OCI-LY1 (cell line): ENCODE measurements around the gene YLPM1.
A peak's percentile ranks its signal among the peaks of the same experiment; 100 is the strongest.

Experiments
- H2AFZ ChIP-seq: fragments of 200-600 bp; sonication (generic), shearing (Covaris generic); 2 replicates; pipeline ENCODE4 v1.6.0; 2014; ENCODE audit warnings: antibody characterized with exemption, mild to moderate bottlenecking, low read length
- H3F3A ChIP-seq: fragments of 200-600 bp; sonication (generic), shearing (Covaris generic); 2 replicates; pipeline ENCODE4 v1.6.0; 2014; ENCODE audit warnings: mild to moderate bottlenecking, antibody characterized with exemption, low read length, moderate library complexity; ENCODE audit not compliant: insufficient read depth
- H3K27ac ChIP-seq: fragments of 200-600 bp; sonication (generic); 2 replicates; pipeline ENCODE4 v1.5.1; 2014; ENCODE audit warnings: low read length, mixed run types, mild to moderate bottlenecking, low read depth; ENCODE audit not compliant: poor library complexity, severe bottlenecking
- H3K27me3 ChIP-seq: fragments of 200-600 bp; sonication (generic); 2 replicates; pipeline ENCODE4 v1.6.0; 2014; ENCODE audit warnings: antibody characterized with exemption, mild to moderate bottlenecking, low read length, moderate library complexity; ENCODE audit not compliant: insufficient read depth
- H3K36me3 ChIP-seq: fragments of 200-600 bp; sonication (generic); 2 replicates; pipeline ENCODE4 v1.6.1; 2014; ENCODE audit warnings: mild to moderate bottlenecking, antibody characterized with exemption, low read length, moderate library complexity, mixed read lengths; ENCODE audit not compliant: insufficient read depth
- H3K4me1 ChIP-seq: fragments of 200-600 bp; sonication (generic); 2 replicates; pipeline ENCODE4 v1.5.1; 2014; ENCODE audit warnings: mild to moderate bottlenecking, low read length, moderate library complexity; ENCODE audit not compliant: insufficient read depth, severe bottlenecking
- H3K4me2 ChIP-seq: fragments of 200-600 bp; sonication (generic), shearing (Covaris generic); 2 replicates; pipeline ENCODE4 v1.6.1; 2014; ENCODE audit warnings: low read length
- H3K4me3 ChIP-seq: fragments of 200-600 bp; sonication (generic); 2 replicates; pipeline ENCODE4 v1.5.1; 2014; ENCODE audit warnings: low read length, low read depth, mild to moderate bottlenecking, mixed read lengths; ENCODE audit not compliant: poor library complexity, severe bottlenecking
- H3K79me2 ChIP-seq: fragments of 200-600 bp; shearing (Covaris generic); 2 replicates; pipeline ENCODE4 v1.6.1; 2016; ENCODE audit warnings: mixed run types, low read length, mixed read lengths; ENCODE audit not compliant: insufficient read depth
- H3K9ac ChIP-seq: fragments of 200-600 bp; sonication (generic), shearing (Covaris generic); 2 replicates; pipeline ENCODE4 v1.6.1; 2014; ENCODE audit warnings: mild to moderate bottlenecking, low read length, mixed read lengths
- H3K9me2 ChIP-seq: fragments of 200-600 bp; sonication (generic), shearing (Covaris generic); 2 replicates; pipeline ENCODE4 v1.6.1; 2014; ENCODE audit warnings: low read depth, mild to moderate bottlenecking, low read length, mixed read lengths
- H3K9me3 ChIP-seq: fragments of 200-600 bp; shearing (Covaris generic); 2 replicates; pipeline ENCODE4 v1.6.1; 2014; ENCODE audit warnings: low read length, mixed read lengths
- H4K20me1 ChIP-seq: fragments of 200-600 bp; sonication (generic), shearing (Covaris generic); 2 replicates; pipeline ENCODE4 v1.6.0; 2016; ENCODE audit warnings: mild to moderate bottlenecking, low read length; ENCODE audit not compliant: insufficient read depth
- EZH2 ChIP-seq: fragments of 200-600 bp; sonication (generic), shearing (Covaris generic); IDR thresholded peaks from 2 replicates; pipeline ENCODE4 v1.8.0; 2017; ENCODE audit warnings: borderline replicate concordance, mixed run types, mild to moderate bottlenecking, antibody characterized with exemption, low read length, moderate library complexity, mixed read lengths
- TF ChIP-seq, protein P1 (sequence below): fragments of 200-600 bp; sonication (generic), shearing (Covaris generic); IDR thresholded peaks from 2 replicates; pipeline ENCODE4 v1.5.1; 2017; ENCODE audit warnings: mild to moderate bottlenecking, antibody characterized with exemption, low read length, moderate library complexity, mixed read lengths

Gene YLPM1

GRCh38 chr14:74793506-74794155 is 30.5 kb downstream of the YLPM1 start:
- no peak overlapping the region for H3K4me3 ChIP-seq
- no peaks in the 10 kb centered on the region for H3K9me2 ChIP-seq
- no peaks in the 10 kb centered on the region for H3F3A ChIP-seq
- H3K4me1 ChIP-seq = peaks cover 15% of the 10 kb centered on the region
- peaks cover 65% of the 10 kb centered on the region for H3K36me3 ChIP-seq
- H2AFZ ChIP-seq = no peak overlapping the region
- no peaks in the 10 kb centered on the region for H3K9me3 ChIP-seq
- H3K4me2 ChIP-seq = no peak overlapping the region
- TF ChIP-seq, protein P1, sequence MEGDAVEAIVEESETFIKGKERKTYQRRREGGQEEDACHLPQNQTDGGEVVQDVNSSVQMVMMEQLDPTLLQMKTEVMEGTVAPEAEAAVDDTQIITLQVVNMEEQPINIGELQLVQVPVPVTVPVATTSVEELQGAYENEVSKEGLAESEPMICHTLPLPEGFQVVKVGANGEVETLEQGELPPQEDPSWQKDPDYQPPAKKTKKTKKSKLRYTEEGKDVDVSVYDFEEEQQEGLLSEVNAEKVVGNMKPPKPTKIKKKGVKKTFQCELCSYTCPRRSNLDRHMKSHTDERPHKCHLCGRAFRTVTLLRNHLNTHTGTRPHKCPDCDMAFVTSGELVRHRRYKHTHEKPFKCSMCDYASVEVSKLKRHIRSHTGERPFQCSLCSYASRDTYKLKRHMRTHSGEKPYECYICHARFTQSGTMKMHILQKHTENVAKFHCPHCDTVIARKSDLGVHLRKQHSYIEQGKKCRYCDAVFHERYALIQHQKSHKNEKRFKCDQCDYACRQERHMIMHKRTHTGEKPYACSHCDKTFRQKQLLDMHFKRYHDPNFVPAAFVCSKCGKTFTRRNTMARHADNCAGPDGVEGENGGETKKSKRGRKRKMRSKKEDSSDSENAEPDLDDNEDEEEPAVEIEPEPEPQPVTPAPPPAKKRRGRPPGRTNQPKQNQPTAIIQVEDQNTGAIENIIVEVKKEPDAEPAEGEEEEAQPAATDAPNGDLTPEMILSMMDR = peak; percentile 42
- no peak for TF ChIP-seq EZH2
- no peaks in the 10 kb centered on the region for H3K27me3 ChIP-seq
- H3K9ac ChIP-seq = no peak overlapping the region
- H4K20me1 ChIP-seq = no peaks in the 10 kb centered on the region
- no peak overlapping the region for H3K27ac ChIP-seq
- H3K79me2 ChIP-seq = peaks cover 7% of the 10 kb centered on the region; the same call in 1 of the 2 replicates

DNA sequence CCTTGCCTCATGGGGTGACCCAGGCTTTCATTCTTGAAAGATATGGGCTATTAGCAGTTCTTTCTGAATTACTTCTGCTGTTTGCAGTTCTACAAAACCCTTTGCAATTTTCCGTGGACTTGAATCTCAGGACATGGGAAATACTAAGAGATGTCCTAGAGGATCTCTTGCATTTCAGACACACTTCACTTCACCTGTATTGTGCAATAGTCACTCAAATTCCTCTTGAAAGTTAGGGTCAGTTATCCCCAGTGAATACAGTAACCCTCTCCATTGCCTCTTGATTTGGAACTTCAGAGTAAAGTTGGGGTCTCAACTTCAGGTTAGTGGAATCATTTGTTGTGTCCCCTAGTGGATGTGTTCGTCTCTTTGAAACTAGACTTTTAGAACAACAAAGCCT is 31.8 kb downstream of the YLPM1 start:
- H3K4me2 ChIP-seq = no peak overlapping the region
- H3K9ac ChIP-seq = no peak overlapping the region

DNA sequence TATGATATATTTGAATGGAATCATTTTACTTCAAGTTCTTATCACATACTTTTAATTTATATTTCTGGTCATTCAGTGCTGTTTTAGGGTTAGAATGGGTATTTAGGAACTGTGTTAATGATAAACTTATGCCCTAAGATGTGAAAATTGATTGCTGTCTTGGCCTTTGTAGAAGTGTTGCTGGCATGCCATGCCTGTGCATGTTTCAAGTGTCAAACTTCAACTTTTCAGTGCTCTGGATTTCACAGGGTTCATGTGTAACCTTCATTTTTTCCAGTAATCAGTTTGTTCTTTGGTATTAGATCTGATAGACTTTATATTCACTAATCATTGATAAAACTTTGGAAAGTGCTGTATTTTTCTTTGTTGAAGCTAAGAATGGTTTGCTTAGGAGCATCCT is 36.6 kb downstream of the YLPM1 start:
- peaks cover 79% of the 10 kb centered on the region for H3K36me3 ChIP-seq
- H4K20me1 ChIP-seq = no peaks in the 10 kb centered on the region
- H3K79me2 ChIP-seq = no peaks in the 10 kb centered on the region

More for the DNA sequence above, 31.8 kb downstream of the YLPM1 start:
- Histone ChIP-seq H3F3A (no peaks in the 10 kb centered on the region), H3K4me3 (no peak overlapping the region), H3K27me3 (no peaks in the 10 kb centered on the region), H3K79me2 (peaks cover 7% of the 10 kb centered on the region; the same call in 1 of the 2 replicates), H3K9me2 (no peaks in the 10 kb centered on the region), H2AFZ (no peak overlapping the region), H3K36me3 (peaks cover 66% of the 10 kb centered on the region), H3K27ac (no peak overlapping the region), H3K9me3 (no peaks in the 10 kb centered on the region), H4K20me1 (no peaks in the 10 kb centered on the region), H3K4me1 (peaks cover 15% of the 10 kb centered on the region)
- TF ChIP-seq, protein P1 = no peak
- TF ChIP-seq EZH2 = no peak

More for the DNA sequence above, 36.6 kb downstream of the YLPM1 start:
- no peaks in the 10 kb centered on the region for H3K9me3 ChIP-seq
- no peak overlapping the region for H3K4me2 ChIP-seq
- no peaks in the 10 kb centered on the region for H3K9me2 ChIP-seq
- H3K4me3 ChIP-seq = no peak overlapping the region
- no peaks in the 10 kb centered on the region for H3K27me3 ChIP-seq
- TF ChIP-seq EZH2 = no peak
- TF ChIP-seq, protein P1 = no peak
- H2AFZ ChIP-seq = no peak overlapping the region
- H3K9ac ChIP-seq = no peak overlapping the region
- H3F3A ChIP-seq = no peaks in the 10 kb centered on the region
- H3K27ac ChIP-seq = no peak overlapping the region
- H3K4me1 ChIP-seq = no peaks in the 10 kb centered on the region
